ENCODE measurements around the gene AICDA.

DNA sequence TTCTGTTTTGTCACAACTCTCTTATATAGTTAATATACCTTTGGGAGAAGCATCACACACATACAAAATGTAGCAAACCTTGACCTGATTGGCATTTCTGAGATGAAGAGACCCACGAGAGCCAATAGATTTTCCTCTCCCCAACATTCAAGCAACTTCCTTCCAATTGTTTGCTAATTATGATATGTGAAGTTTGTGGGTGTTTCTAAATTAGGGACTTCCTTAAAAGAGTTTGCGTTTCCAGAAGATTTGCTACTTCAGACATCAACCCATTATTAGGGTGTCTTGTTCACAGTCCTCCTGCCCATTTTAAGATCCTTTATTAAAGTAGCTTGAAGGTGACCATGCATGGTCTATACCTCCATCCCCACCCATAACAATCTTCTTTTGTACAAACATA lies 9.4 kb downstream of the AICDA start:
- TF ChIP-seq POLR2A (IDR thresholded peaks at IDR 0.05; ENCODE audit: borderline replicate concordance, extremely low read depth, insufficient read depth, insufficient read length) (no peak), RAD21 (IDR thresholded peaks at IDR 0.05; ENCODE audit: low read depth) (no peak)

All from HCT116 (cell line).